Measurements from ENCODE around the gene BTBD9.

Gene BTBD9

GRCh38 chr6:38218235-38218634 lies 421.5 kb downstream of the BTBD9 start:
- in situ Hi-C loops (cut with HindIII; ENCODE audit: low sequenced_read_pairs) = no loop called here
- DNase-seq (ENCODE audit: low read depth) = no peak
- TF ChIP-seq CTCF (IDR thresholded peaks at IDR 0.05; ENCODE audit: low read depth, low read length, missing control alignments) = no peak

GRCh38 chr6:38216451-38216850 lies 423.3 kb downstream of the BTBD9 start:
- in situ Hi-C loops (cut with HindIII; ENCODE audit: low sequenced_read_pairs) = no loop called here
- DNase-seq (ENCODE audit: low read depth) = no peak
- TF ChIP-seq CTCF (IDR thresholded peaks at IDR 0.05; ENCODE audit: low read depth, low read length, missing control alignments) = no peak
- no peak overlapping the region for H3K4me3 ChIP-seq (ENCODE audit: low read depth, low read length)

More at GRCh38 chr6:38218235-38218634, 421.5 kb downstream of the BTBD9 start:
- H3K4me3 ChIP-seq (ENCODE audit: low read depth, low read length) = no peak overlapping the region

GRCh38 chr6:38215651-38216311 lies 423.9 kb downstream of the BTBD9 start:
- TF ChIP-seq CTCF (IDR thresholded peaks at IDR 0.05; ENCODE audit: low read depth, low read length, missing control alignments) = no peak
- in situ Hi-C loops (cut with HindIII; ENCODE audit: low sequenced_read_pairs) = no loop called here
- DNase-seq (ENCODE audit: low read depth) = no peak
- H3K4me3 ChIP-seq (ENCODE audit: low read depth, low read length) = no peak overlapping the region

GRCh38 chr6:38215225-38215624 lies 424.5 kb downstream of the BTBD9 start:
- H3K4me3 ChIP-seq (ENCODE audit: low read depth, low read length) = no peak overlapping the region
- DNase-seq (ENCODE audit: low read depth) = no peak
- in situ Hi-C loops (cut with HindIII; ENCODE audit: low sequenced_read_pairs) = no loop called here
- TF ChIP-seq CTCF (IDR thresholded peaks at IDR 0.05; ENCODE audit: low read depth, low read length, missing control alignments) = no peak

GRCh38 chr6:38214159-38214558 lies 425.6 kb downstream of the BTBD9 start:
- H3K4me3 ChIP-seq (ENCODE audit: low read depth, low read length) = no peak overlapping the region
- DNase-seq (ENCODE audit: low read depth) = no peak
- in situ Hi-C loops (cut with HindIII; ENCODE audit: low sequenced_read_pairs) = no loop called here
- no peak for TF ChIP-seq CTCF (IDR thresholded peaks at IDR 0.05; ENCODE audit: low read depth, low read length, missing control alignments)

GRCh38 chr6:38213251-38213658 lies 426.5 kb downstream of the BTBD9 start:
- no peak overlapping the region for H3K4me3 ChIP-seq (ENCODE audit: low read depth, low read length)
- no peak for TF ChIP-seq CTCF (IDR thresholded peaks at IDR 0.05; ENCODE audit: low read depth, low read length, missing control alignments)
- in situ Hi-C loops (cut with HindIII; ENCODE audit: low sequenced_read_pairs) = no loop called here
- DNase-seq (ENCODE audit: low read depth) = no peak
